Keratinocyte (primary cell): ENCODE results near the gene S100A11.

ENCODE experiments used
- EZH2 ChIP-seq: IDR thresholded peaks from one replicate; pipeline ENCODE4 v1.6.1; 2012; ENCODE audit warnings: inconsistent platforms, mild to moderate bottlenecking, low read length, moderate library complexity
- TF ChIP-seq, protein P1 (sequence below), 3 experiments: IDR thresholded peaks in 1 of 3; conservative IDR thresholded peaks in 1 of 3; optimal IDR thresholded peaks in 1 of 3; 2 replicates in 2 of 3; 3 replicates in 1 of 3; pipeline versions ENCODE3 to v1.5.1; 2011; ENCODE audit warnings: low read length in 3 of 3, mild to moderate bottlenecking in 3 of 3, moderate library complexity in 2 of 3, control low read depth in 1 of 3, inconsistent platforms in 1 of 3; ENCODE audit not compliant: insufficient read depth in 2 of 3; ENCODE audit errors: extremely low read depth in 1 of 3

GRCh38 chr1:152061952-152062351, 25.1 kb upstream of the S100A11 start:
- TF ChIP-seq, protein P1, sequence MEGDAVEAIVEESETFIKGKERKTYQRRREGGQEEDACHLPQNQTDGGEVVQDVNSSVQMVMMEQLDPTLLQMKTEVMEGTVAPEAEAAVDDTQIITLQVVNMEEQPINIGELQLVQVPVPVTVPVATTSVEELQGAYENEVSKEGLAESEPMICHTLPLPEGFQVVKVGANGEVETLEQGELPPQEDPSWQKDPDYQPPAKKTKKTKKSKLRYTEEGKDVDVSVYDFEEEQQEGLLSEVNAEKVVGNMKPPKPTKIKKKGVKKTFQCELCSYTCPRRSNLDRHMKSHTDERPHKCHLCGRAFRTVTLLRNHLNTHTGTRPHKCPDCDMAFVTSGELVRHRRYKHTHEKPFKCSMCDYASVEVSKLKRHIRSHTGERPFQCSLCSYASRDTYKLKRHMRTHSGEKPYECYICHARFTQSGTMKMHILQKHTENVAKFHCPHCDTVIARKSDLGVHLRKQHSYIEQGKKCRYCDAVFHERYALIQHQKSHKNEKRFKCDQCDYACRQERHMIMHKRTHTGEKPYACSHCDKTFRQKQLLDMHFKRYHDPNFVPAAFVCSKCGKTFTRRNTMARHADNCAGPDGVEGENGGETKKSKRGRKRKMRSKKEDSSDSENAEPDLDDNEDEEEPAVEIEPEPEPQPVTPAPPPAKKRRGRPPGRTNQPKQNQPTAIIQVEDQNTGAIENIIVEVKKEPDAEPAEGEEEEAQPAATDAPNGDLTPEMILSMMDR (optimal IDR thresholded peaks at IDR 0.05 in 1 of 3, IDR thresholded peaks at IDR 0.05 in 1 of 3, conservative IDR thresholded peaks at IDR 0.05 in 1 of 3; ENCODE audit: extremely low read depth in 1 of 3, insufficient read depth in 2 of 3, low read length in 3 of 3) = peak in 1 of 3 experiments; percentile 10
- TF ChIP-seq EZH2 = no peak
